ENCODE results near the gene SHANK2. TPM values are rescaled to one million over a fixed set of nuclear protein-coding genes. Genes with fewer than 3 reads are reported as not detected.

The SHANK2 gene
- polyA plus RNA-seq, 3 donors: not detected

- H3K4me2 ChIP-seq (replicated peaks; ENCODE audit: extremely low read depth, low read length, poor library complexity, severe bottlenecking): no peak overlapping the region
- Mint-ChIP-seq H3K9me3 (peaks cover 0 to 7% (median 1%) of the 10 kb centered on the region in 7 donors), H3K27ac (no peak overlapping the region), H3K36me3 (no peaks in the 10 kb centered on the region), H3K4me1 (no peaks in the 10 kb centered on the region), H3K4me3 (no peak overlapping the region), H3K27me3 (ENCODE audit: low read depth in 3 of 3) (peaks cover 3 to 10% (median 7%) of the 10 kb centered on the region in 3 donors)
- intact Hi-C loops (cut with micrococcal nuclease): no loop called here
- no peak for DNase-seq
- H2AFZ ChIP-seq (ENCODE audit: insufficient read depth, low read depth, low read length, poor library complexity, severe bottlenecking): no peak overlapping the region
- H3K36me3 ChIP-seq (replicated peaks in 1 of 2; ENCODE audit: control insufficient read depth in 1 of 2, insufficient read depth in 2 of 2, low read length in 2 of 2): no peaks in the 10 kb centered on the region
- WGBS (ENCODE audit: insufficient coverage): 94% methylated on average over 3 of the region's 8 CpGs
- no peak overlapping the region for H3K4me3 ChIP-seq (replicated peaks in 1 of 3; ENCODE audit: low read depth in 2 of 3, low read length in 3 of 3)
- TF ChIP-seq, protein P1, sequence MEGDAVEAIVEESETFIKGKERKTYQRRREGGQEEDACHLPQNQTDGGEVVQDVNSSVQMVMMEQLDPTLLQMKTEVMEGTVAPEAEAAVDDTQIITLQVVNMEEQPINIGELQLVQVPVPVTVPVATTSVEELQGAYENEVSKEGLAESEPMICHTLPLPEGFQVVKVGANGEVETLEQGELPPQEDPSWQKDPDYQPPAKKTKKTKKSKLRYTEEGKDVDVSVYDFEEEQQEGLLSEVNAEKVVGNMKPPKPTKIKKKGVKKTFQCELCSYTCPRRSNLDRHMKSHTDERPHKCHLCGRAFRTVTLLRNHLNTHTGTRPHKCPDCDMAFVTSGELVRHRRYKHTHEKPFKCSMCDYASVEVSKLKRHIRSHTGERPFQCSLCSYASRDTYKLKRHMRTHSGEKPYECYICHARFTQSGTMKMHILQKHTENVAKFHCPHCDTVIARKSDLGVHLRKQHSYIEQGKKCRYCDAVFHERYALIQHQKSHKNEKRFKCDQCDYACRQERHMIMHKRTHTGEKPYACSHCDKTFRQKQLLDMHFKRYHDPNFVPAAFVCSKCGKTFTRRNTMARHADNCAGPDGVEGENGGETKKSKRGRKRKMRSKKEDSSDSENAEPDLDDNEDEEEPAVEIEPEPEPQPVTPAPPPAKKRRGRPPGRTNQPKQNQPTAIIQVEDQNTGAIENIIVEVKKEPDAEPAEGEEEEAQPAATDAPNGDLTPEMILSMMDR (IDR thresholded peaks at IDR 0.05): no peak
- no peaks in the 10 kb centered on the region for H3K9me3 ChIP-seq (replicated peaks in 1 of 2; ENCODE audit: control insufficient read depth in 1 of 2, insufficient read depth in 1 of 2, low read length in 2 of 2)
- no peaks in the 10 kb centered on the region for H3K79me2 ChIP-seq (ENCODE audit: insufficient read depth, low read length)
- no peaks in the 10 kb centered on the region for H4K20me1 ChIP-seq (ENCODE audit: insufficient read depth, low read length)
- H3K9ac ChIP-seq (ENCODE audit: insufficient read depth, low read length, poor library complexity, severe bottlenecking): no peak overlapping the region
- H3K27me3 ChIP-seq (ENCODE audit: control insufficient read depth in 2 of 2, insufficient read depth in 2 of 2, low read length in 2 of 2): no peaks in the 10 kb centered on the region
- H3K4me1 ChIP-seq (ENCODE audit: control insufficient read depth in 1 of 2, insufficient read depth in 2 of 2, low read length in 2 of 2): no peaks in the 10 kb centered on the region
- H3K27ac ChIP-seq (ENCODE audit: low read depth in 1 of 2, low read length in 2 of 2): no peak overlapping the region
Observed at GRCh38 chr11:71210861-71211260, 41.5 kb downstream of the SHANK2 start.

- no peaks in the 10 kb centered on the region for H3K4me1 ChIP-seq (ENCODE audit: control insufficient read depth in 1 of 2, insufficient read depth in 2 of 2, low read length in 2 of 2)
- no peaks in the 10 kb centered on the region for H3K9me3 ChIP-seq (replicated peaks in 1 of 2; ENCODE audit: control insufficient read depth in 1 of 2, insufficient read depth in 1 of 2, low read length in 2 of 2)
- no peak overlapping the region for H3K27ac ChIP-seq (ENCODE audit: low read depth in 1 of 2, low read length in 2 of 2)
- intact Hi-C loops (cut with micrococcal nuclease): no loop called here
- H3K4me1 Mint-ChIP-seq: no peaks in the 10 kb centered on the region
- no peaks in the 10 kb centered on the region for H3K36me3 ChIP-seq (replicated peaks in 1 of 2; ENCODE audit: control insufficient read depth in 1 of 2, insufficient read depth in 2 of 2, low read length in 2 of 2)
- H3K9me3 Mint-ChIP-seq: peaks cover 0 to 7% (median 0%) of the 10 kb centered on the region in 7 donors
- H4K20me1 ChIP-seq (ENCODE audit: insufficient read depth, low read length): no peaks in the 10 kb centered on the region
- H2AFZ ChIP-seq (ENCODE audit: insufficient read depth, low read depth, low read length, poor library complexity, severe bottlenecking): no peak overlapping the region
- DNase-seq: no peak
- H3K4me3 Mint-ChIP-seq: no peak overlapping the region
- no peak overlapping the region for H3K4me2 ChIP-seq (replicated peaks; ENCODE audit: extremely low read depth, low read length, poor library complexity, severe bottlenecking)
- H3K9ac ChIP-seq (ENCODE audit: insufficient read depth, low read length, poor library complexity, severe bottlenecking): no peak overlapping the region
- TF ChIP-seq, protein P1 (IDR thresholded peaks at IDR 0.05): no peak
- H3K4me3 ChIP-seq (replicated peaks in 1 of 3; ENCODE audit: low read depth in 2 of 3, low read length in 3 of 3): no peak overlapping the region
- no peaks in the 10 kb centered on the region for H3K36me3 Mint-ChIP-seq
- no peaks in the 10 kb centered on the region for H3K79me2 ChIP-seq (ENCODE audit: insufficient read depth, low read length)
- H3K27me3 ChIP-seq (ENCODE audit: control insufficient read depth in 2 of 2, insufficient read depth in 2 of 2, low read length in 2 of 2): no peaks in the 10 kb centered on the region
- 96% methylated on average over 4 of the region's 10 CpGs for WGBS (ENCODE audit: insufficient coverage)
- peaks cover 3 to 10% (median 10%) of the 10 kb centered on the region in 3 donors for H3K27me3 Mint-ChIP-seq (ENCODE audit: low read depth in 3 of 3)
- no peak overlapping the region for H3K27ac Mint-ChIP-seq
Observed at GRCh38 chr11:71209656-71210055, 42.7 kb downstream of the SHANK2 start.
